ENCODE data around the gene TRAPPC10. TPM values are rescaled to one million over a fixed set of nuclear protein-coding genes. Genes with fewer than 3 reads are reported as not detected.

The TRAPPC10 gene
- total and polyA plus RNA-seq, 2 of the 8 experiments (the other 6 are each of a cell fraction or from before 2014, with no cell fraction given): 18.5 to 29.8 TPM

DNA sequence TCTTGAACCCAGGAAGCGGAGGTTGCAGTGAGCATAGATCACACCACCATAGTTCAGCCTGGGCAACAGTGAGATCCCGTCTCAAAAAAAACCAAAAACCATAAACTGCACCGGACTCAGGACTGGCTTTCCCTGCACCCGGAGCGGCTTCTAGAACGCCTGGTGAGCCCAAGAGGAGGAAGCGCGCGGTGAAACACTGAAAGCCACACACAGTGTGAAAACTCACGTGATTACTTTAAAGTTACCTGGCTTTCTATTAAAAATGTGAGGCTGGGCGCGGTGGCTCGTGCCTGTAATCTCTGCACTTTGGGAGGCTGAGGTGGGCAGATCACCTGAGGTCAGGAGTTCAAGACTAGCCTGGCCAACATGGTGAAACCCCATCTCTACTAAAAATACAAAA is 7.0 kb upstream of the TRAPPC10 start (continued):
- no peak for TF ChIP-seq HDAC2 (IDR thresholded peaks at IDR 0.05; ENCODE audit: borderline replicate concordance in 1 of 2, low read depth in 2 of 2, low read length in 2 of 2)
